GM19395 (cell line): Measurements from ENCODE around the gene IL9.
A peak's percentile ranks its signal among the peaks of the same experiment; 100 is the strongest.

Source experiments
- ATAC-seq: cut with Tn5 transposase; IDR thresholded peaks from one replicate; pipeline ENCODE4 v1.9.1; 2021; ENCODE audit warnings: mild to moderate bottlenecking, moderate library complexity; ENCODE audit not compliant: unreplicated experiment

The IL9 gene

GRCh38 chr5:135894276-135894675, 1.4 kb downstream of the IL9 start:
- ATAC-seq = no peak

GRCh38 chr5:135891791-135892190, 3.9 kb downstream of the IL9 start:
- ATAC-seq = no peak

- no peak for ATAC-seq
Observed at GRCh38 chr5:135891268-135891667, 4.4 kb downstream of the IL9 start.

- ATAC-seq = peak; percentile 61
Observed at GRCh38 chr5:135890867-135891266, 4.8 kb downstream of the IL9 start.

DNA sequence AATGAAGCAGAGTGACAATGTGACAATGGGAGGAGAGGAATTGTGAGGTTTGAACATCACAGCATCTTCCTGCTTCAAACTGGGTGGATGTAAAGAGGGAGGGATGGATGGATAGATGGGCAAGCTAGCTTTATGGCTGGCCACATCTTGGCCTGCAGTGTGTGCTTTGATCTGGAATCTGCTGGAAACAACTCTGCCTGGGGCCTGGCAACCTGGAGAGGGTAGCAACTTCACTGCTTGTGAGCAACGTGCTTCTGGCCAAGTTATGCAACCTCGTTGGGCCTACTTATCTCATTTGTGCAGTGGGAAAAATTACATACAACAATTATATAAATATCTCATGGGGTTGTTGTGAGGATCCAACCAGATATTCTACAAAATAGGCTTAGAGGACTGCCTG, 5.3 kb downstream of the IL9 start:
- no peak for ATAC-seq

- no peak for ATAC-seq
Observed at GRCh38 chr5:135887881-135888614, 7.6 kb downstream of the IL9 start.

DNA sequence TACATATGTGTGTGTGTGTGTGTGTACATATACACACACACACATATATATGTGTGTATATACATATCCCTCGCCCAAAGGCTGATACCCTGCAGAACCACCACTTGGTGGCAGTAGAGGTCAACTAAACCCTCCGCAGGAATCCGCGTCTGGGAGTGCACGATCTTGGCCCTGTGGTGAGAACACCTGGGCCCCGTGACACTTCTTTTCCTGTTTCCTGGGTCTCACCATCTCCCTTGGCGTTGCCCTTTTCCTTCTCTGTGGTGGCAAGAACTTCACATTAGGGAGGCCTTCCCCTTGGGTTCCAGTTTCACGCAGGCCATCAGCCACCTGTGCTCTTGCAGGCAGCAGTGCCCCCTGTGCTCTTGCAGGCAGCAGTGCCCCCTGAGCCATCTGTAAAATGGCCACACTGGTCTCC, 8.2 kb downstream of the IL9 start:
- peak; percentile 96 for ATAC-seq

DNA sequence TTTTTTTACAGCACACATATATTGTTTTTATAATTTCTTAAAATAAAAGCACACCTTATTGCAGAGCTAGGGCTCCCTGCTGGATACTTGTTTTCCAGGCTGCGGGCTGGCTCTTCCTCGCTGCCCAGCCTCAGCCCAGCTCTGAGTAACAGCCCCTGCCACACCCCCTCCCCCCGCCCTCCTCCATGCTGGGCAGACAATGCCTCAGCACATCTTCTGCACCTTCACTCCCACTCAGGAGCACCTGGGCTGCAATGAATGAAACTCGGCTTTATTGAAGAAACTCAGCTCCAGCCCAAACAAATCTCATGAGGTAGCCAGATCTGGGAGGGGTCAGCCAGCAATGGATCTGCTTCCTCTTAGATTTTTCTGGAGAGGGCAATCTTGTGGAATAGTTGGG, 9.5 kb downstream of the IL9 start:
- ATAC-seq = no peak

- ATAC-seq = no peak
Observed at GRCh38 chr5:135885031-135885430, 10.6 kb downstream of the IL9 start.

GRCh38 chr5:135883441-135883840, 12.2 kb downstream of the IL9 start:
- no peak for ATAC-seq

GRCh38 chr5:135883026-135883425, 12.6 kb downstream of the IL9 start:
- no peak for ATAC-seq

DNA sequence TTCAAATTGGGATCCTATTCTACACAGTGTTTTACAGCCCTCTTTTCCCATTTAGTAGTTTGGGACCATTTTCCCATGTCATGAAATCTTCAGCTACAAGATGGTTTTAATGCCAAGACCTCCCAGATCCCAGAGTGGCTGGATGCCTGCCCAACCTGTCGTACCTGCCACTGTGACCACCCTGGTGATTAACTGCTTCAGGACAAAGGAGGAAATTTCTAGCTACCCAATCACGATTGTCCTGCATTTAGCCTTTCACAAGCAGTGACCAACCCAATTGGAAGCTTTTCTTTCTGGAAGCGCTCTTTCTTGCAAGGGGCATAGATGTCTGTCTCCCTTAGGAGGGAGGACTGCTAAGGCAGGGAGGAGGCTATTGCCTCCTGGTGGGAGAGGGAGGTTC, 13.8 kb downstream of the IL9 start:
- ATAC-seq = no peak

GRCh38 chr5:135881244-135881643, 14.4 kb downstream of the IL9 start:
- ATAC-seq = no peak

DNA sequence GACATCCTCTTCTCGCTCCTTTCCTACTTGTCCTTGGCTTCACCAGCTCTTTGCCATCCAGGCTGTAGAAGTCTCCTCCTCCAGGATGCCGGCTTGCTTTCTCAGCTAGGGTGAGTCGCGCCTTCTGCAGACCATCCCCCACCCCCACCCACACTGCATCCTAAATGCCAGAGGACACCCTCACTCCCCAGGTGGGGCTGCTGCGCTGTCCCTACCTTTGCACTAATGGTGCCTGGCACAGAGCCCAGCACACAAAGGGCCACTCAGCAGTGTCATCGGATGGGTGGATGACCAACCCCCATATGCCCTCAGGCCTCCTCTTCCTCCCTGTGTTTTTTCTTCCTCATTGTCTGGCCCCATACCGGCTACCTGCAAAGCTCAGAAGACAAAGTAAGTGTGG, 14.8 kb downstream of the IL9 start:
- ATAC-seq = no peak

- ATAC-seq = no peak
Observed at GRCh38 chr5:135880278-135880677, 15.4 kb downstream of the IL9 start.

- ATAC-seq = no peak
Observed at GRCh38 chr5:135879591-135879990, 16.1 kb downstream of the IL9 start.

GRCh38 chr5:135878156-135878620, 17.5 kb downstream of the IL9 start:
- ATAC-seq = no peak

DNA sequence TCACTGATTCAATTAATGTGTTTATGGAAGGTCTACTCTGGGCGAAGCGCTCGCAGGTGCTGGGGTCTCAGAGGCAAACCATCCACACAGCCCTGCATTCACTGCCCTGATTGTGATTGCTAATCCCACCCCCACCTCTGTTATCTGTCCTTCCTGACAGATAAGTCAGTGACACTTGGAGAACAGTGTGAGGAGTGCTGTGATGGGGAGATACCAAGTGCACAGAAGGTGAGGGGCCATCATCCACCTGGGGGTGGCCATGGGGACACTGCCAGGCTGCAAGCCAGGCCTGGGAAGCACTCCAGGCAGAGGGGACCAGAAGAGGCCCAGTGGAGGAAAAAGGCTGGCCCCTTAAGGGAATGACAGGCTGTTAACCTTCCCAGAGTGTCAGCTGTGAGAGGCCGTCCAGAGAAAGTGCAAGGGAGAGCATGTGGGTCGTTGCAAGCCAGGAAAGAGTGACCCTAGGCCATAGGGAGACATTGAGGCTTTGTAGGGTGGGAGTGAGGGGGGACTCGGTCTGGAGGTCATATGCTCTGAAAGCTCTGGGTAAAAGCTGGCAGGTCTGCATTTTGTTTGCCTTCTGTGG, 18.0 kb downstream of the IL9 start:
- ATAC-seq = no peak

DNA sequence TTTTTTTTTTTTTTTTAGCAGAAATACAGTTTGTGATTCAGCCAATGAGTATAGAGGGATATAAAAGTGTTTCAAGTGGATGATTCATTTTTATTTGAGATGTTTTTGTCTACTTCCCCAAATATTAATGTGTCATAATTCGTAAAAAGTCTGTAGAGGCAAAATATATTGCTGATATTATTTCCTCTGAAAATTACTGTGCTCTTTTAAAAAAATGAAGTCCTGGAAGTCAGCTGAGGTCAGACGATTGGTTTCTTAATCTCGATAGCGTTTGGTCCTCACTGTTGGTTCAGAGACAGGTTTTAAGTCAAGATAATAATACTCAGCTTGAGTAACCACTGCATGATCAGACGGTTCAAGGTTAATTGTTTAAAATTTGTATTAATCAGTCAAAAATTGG, 19.5 kb downstream of the IL9 start:
- no peak for ATAC-seq

- no peak for ATAC-seq
Observed at GRCh38 chr5:135875567-135875966, 20.1 kb downstream of the IL9 start.

DNA sequence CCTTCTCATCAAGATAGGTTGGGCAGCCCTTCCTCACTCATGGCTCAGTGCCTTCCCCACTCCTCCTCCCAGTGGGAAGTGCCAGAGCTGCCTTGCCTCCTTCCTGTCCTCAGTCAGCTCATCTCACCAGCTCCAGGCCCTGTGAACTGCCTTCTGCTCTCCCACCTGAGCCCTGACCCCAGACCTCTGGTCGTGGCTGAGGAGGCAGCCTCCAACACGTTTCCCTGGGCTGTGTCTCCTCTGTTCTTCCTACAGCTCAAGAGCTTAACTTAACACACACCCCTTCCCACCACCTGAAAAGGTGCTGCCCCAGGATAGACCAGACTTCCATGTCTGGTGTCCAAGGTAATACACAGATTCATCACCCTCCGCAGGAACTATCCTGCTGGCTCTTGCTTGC, 21.2 kb downstream of the IL9 start:
- no peak for ATAC-seq

DNA sequence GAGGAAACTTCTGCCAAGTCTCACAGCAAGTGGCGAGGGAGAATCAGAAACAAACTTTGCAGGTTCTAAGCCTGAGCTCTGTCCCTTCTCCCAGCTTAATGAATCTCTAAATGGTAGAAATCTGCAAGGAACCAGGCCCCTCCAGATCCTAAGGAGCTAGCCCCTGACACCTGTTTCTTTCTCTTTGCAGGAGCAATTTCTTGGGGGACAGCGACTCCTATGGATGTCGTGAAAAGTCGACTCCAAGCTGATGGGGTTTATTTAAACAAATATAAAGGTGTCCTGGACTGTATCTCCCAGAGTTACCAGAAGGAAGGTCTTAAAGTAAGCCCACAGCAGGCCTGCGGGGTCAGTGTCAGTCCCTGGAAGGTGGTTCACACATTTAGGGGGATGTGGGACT, 21.8 kb downstream of the IL9 start:
- no peak for ATAC-seq
